K562 (cell line): ENCODE data around the gene SUPT5H. TPM values are rescaled to one million over a fixed set of nuclear protein-coding genes. Genes with fewer than 3 reads are reported as not detected.

Experiments
- ATAC-seq: fragments of 200-7000 bp; cut with Tn5 transposase; 3 replicates; pipeline ENCODE4 v1.9.1; 2020; ENCODE audit warnings: moderate library complexity
- BruUV-seq: library from RNA; stranded (reverse); fragments of 400-500 nt; replicated peaks from 2 replicates; lab custom pipeline; 2021; lab: Mats Ljungman, UMichigan
- CTCF ChIA-PET: fragments of 300-600 bp; formaldehyde crosslinking; extraction: SDS; loops from one replicate; lab custom pipeline; 2021; ENCODE audit warnings: low intra/inter-chr PET ratio; lab: Yijun Ruan, JAX
- POLR2A ChIA-PET: fragments of 300-600, 350-650 bp; sonication (Branson Sonifier 250); formaldehyde crosslinking; extraction: SDS; loops from one replicate; lab custom pipeline; 2021; ENCODE audit warnings: antibody characterized with exemption, inconsistent platforms; lab: Yijun Ruan, JAX
- DNase-seq, 4 experiments: peaks; one replicate each; pipeline versions ENCODE4 v3.0.0 to v3.0.0-alpha.2; 2011 to 2018; ENCODE audit warnings: low spot score in 3 of 4, mixed read lengths in 3 of 4; ENCODE audit errors: extremely low read depth in 1 of 4
- FAIRE-seq: peaks from 2 replicates; lab custom pipeline; 2011; peaks lifted over from hg19 to GRCh38; lab: Jason Lieb, UNC
- H2AFZ ChIP-seq: 2 replicates; pipeline ENCODE4 v1.6.0; 2011; ENCODE audit warnings: low read depth, low read length, control low read depth, inconsistent platforms
- H3K27ac ChIP-seq: fragments of 200-600 bp; 3 replicates; pipeline ENCODE4 v1.8.0; 2011; ENCODE audit warnings: low read depth, mild to moderate bottlenecking, control low read depth, inconsistent platforms, low read length, moderate library complexity, mixed read lengths; ENCODE audit errors: extremely low read depth
- H3K27me3 ChIP-seq, 2 experiments: fragments of 300-600 bp in 1 of 2; 2 replicates in 1 of 2; 3 replicates in 1 of 2; pipeline versions ENCODE4 v1.6.0 to v1.8.0; 2011; ENCODE audit warnings: inconsistent platforms in 2 of 2, low read length in 2 of 2, mild to moderate bottlenecking in 1 of 2, mixed read lengths in 1 of 2, moderate library complexity in 1 of 2; ENCODE audit not compliant: control insufficient read depth in 2 of 2, insufficient read depth in 2 of 2
- H3K36me3 ChIP-seq: fragments of 300-600 bp; 3 replicates; pipeline ENCODE4 v1.8.0; 2011; ENCODE audit warnings: mild to moderate bottlenecking, low read length, inconsistent platforms; ENCODE audit not compliant: control insufficient read depth, insufficient read depth
- H3K4me1 ChIP-seq, 2 experiments: fragments of 200-600 bp in 1 of 2; replicated peaks in 1 of 2; 2 replicates in 1 of 2; 3 replicates in 1 of 2; pipeline versions ENCODE4 v1.5.1 to v1.8.0; 2011; ENCODE audit warnings: inconsistent platforms in 2 of 2, low read length in 2 of 2, mild to moderate bottlenecking in 1 of 2, mixed read lengths in 1 of 2, moderate library complexity in 1 of 2; ENCODE audit not compliant: control insufficient read depth in 2 of 2, insufficient read depth in 2 of 2
- H3K4me2 ChIP-seq: 2 replicates; pipeline ENCODE4 v1.6.1; 2011; ENCODE audit warnings: low read length, control low read depth, inconsistent platforms, mixed read lengths; ENCODE audit not compliant: insufficient read depth
- H3K4me3 ChIP-seq: fragments of 200-600 bp; sonication (generic), shearing (Covaris generic); 2 replicates; pipeline ENCODE4 v1.5.1; 2016; ENCODE audit warnings: control low read depth, inconsistent platforms
- H3K79me2 ChIP-seq: fragments of 200-600 bp; 3 replicates; pipeline ENCODE4 v1.8.0; 2011; ENCODE audit warnings: low read length, inconsistent platforms; ENCODE audit not compliant: control insufficient read depth, insufficient read depth
- H3K9ac ChIP-seq, 2 experiments: 2 replicates each; pipeline versions ENCODE4 v1.6.0 to v1.6.1; 2011; ENCODE audit warnings: low read depth in 2 of 2, low read length in 2 of 2, control low read depth in 1 of 2, inconsistent platforms in 1 of 2, mild to moderate bottlenecking in 1 of 2, mixed read lengths in 1 of 2; ENCODE audit not compliant: insufficient read depth in 1 of 2
- H3K9me1 ChIP-seq: one replicate; pipeline ENCODE4 v1.6.0; 2011; ENCODE audit warnings: inconsistent platforms, mild to moderate bottlenecking, low read length, moderate library complexity; ENCODE audit not compliant: control insufficient read depth, insufficient read depth
- H3K9me3 ChIP-seq: replicated peaks from 2 replicates; pipeline ENCODE4 v1.5.1; 2011; ENCODE audit warnings: low read depth, low read length, inconsistent platforms; ENCODE audit not compliant: control insufficient read depth, insufficient read depth
- H4K20me1 ChIP-seq: replicated peaks from 2 replicates; pipeline ENCODE4 v1.6.1; 2011; ENCODE audit warnings: low read length, inconsistent platforms, mixed read lengths; ENCODE audit not compliant: control insufficient read depth, insufficient read depth
- ARID2 ChIP-seq: fragments of 450-650 bp; IDR thresholded peaks from 2 replicates; pipeline ENCODE4 v1.6.1; 2017; ENCODE audit warnings: antibody characterized with exemption, mild to moderate bottlenecking
- E2F1 ChIP-seq: sonication (generic); formaldehyde crosslinking; IDR thresholded peaks from 2 replicates; pipeline ENCODE4 v1.8.1; 2023; ENCODE audit warnings: mild to moderate bottlenecking, missing genetic modification reagents, moderate library complexity
- NFXL1 ChIP-seq: fragments of 450-650 bp; formaldehyde crosslinking; IDR thresholded peaks from 2 replicates; pipeline ENCODE4 v1.4.0; 2021; ENCODE audit warnings: mild to moderate bottlenecking
- NR2C2 ChIP-seq, 2 experiments: fragments of 200-800 bp in 1 of 2; sonication (Bioruptor generic) in 1 of 2; sonication (generic) in 1 of 2; formaldehyde crosslinking in 1 of 2; IDR thresholded peaks; 2 replicates each; pipeline versions ENCODE4 v1.6.1 to v1.8.0; 2016 to 2022; ENCODE audit warnings: mild to moderate bottlenecking in 1 of 2, missing compliant biosample characterization in 1 of 2, missing genetic modification characterization in 1 of 2, missing genetic modification reagents in 1 of 2
- USF2 ChIP-seq: sonication (generic); formaldehyde crosslinking; IDR thresholded peaks from 2 replicates; pipeline ENCODE4 v1.5.0; 2020; ENCODE audit warnings: missing genetic modification reagents
- WHSC1 ChIP-seq: IDR thresholded peaks from one replicate; pipeline ENCODE4 v1.6.1; 2012; ENCODE audit warnings: low read length, control low read depth, inconsistent platforms
- ZC3H8 ChIP-seq: fragments of 450-650 bp; IDR thresholded peaks from 2 replicates; pipeline ENCODE4 v1.6.1; 2017
- ZFP30 ChIP-seq: fragments of 250-450 bp; sonication (Bioruptor Pico); IDR thresholded peaks from 2 replicates; pipeline ENCODE4 v1.8.0; 2022; ENCODE audit warnings: moderate library complexity, mild to moderate bottlenecking, inconsistent platforms, borderline replicate concordance
- ZNF583 ChIP-seq: fragments of 250-450 bp; sonication (Bioruptor Pico); IDR thresholded peaks from 2 replicates; pipeline ENCODE4 v1.4.0; 2020
- WGBS: fragments of 100-300 bp; shearing (Covaris generic); methylation state at CpG from one replicate; pipeline ENCODE4 v1.1.6; 2016; ENCODE audit warnings: low coverage, mixed read lengths; ENCODE audit not compliant: insufficient coverage; ENCODE audit errors: missing lambda C conversion rate; 5-methylcytosine and 5-hydroxymethylcytosine counted together
- in situ Hi-C: fragments of 300-500 bp; cut with MboI; formaldehyde crosslinking; loops from 4 replicates; pipeline ENCODE4 v1.15.0; 2018; ENCODE audit warnings: inconsistent platforms, mixed read lengths
- intact Hi-C: fragments of 100-400 bp; cut with micrococcal nuclease; formaldehyde crosslinking; loops from 2 replicates; pipeline ENCODE4 v1.14.2; 2022
- polyA plus RNA-seq, 8 experiments: library from polyadenylated mRNA; depleted of rRNA in 4 of 8; stranded (reverse) in 5 of 8; unstranded in 3 of 8; fragments of >200 nt; fragmentation: Nextera tagmentation in 2 of 8; fragmentation: Illumina TruSeq in 1 of 8; extraction: Ambion mirVana in 2 of 8; extraction: Trizol in 1 of 8; gene quantifications; 2 replicates each; pipeline versions ENCODE4 v1.2.1 to v1.2.3, GENCODE V29; 2011 to 2014; ENCODE audit warnings: inconsistent platforms in 1 of 8, missing spikeins in 1 of 8
- total RNA-seq, 7 experiments: library from RNA; depleted of rRNA in 6 of 7; stranded (reverse); fragments of >200 nt in 6 of 7; fragmentation: Illumina TruSeq in 2 of 7; extraction: Trizol in 2 of 7; gene quantifications; 2 replicates each; pipeline versions ENCODE4 v1.2.1 to v1.2.3, GENCODE V29; 2011 to 2021; ENCODE audit warnings: low replicate concordance in 1 of 7
- TF ChIP-seq, protein P1 (sequence below), 2 experiments: IDR thresholded peaks; 2 replicates each; pipeline ENCODE4 v1.6.1; 2012; ENCODE audit warnings: improper control_type of control experiment in 2 of 2, low read depth in 2 of 2, low read length in 2 of 2, borderline replicate concordance in 1 of 2
- TF ChIP-seq, protein P2 (sequence below): fragments of 450-650 bp; IDR thresholded peaks from 2 replicates; pipeline ENCODE4 v1.6.1; 2018; ENCODE audit not compliant: partially characterized antibody

The SUPT5H gene
- total and polyA plus RNA-seq, 9 of the 15 experiments (the other 6 are each of a cell fraction or from before 2014, with no cell fraction given): 13.3 to 85.9 (median 35.9) TPM

DNA sequence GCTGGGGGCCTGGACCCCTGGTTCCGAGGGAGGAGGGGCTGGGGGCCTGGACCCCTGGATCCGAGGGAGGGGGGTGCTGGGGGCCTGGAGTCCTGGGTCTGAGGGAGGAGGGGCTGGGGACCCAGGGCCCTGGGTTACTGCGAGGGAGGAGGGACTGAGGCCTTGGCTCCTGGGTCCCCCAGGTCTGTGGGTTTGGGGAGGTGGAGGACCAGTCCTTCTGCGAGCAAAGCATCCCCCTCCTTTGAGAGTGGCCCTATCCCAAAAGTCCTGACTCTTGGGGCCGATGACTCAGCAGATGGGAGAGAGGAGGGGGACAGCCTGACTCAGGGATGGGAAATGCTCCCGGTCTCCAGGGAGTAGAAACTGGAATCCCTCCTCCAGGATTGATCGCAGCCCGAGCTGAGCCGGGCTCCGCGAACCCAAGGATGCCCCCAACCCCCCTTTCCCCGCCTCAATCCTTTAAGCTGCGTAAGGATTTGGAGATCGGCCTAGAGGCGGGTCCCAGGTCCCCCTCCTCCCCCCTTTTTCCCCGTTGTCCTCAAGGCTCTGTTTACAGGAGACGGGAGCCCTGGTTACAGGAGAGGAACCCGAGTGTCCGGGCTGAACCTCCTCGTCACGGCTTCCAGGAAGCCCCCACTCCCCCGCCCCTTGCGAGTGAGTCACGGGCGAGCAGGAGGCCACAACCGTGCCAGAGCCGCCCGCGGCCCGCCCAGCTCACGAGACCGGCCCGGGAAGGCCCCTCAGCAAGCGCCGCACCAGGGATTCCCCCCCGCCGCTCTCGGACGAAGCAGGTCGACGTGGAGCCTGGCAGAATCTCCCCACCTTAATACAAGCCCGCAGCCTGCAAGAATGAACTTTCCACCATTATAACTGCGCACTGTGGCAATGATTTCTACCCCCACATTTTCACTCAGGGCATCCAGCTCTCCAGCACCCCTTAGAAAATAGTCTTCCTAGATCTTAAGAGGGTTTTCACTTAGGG lies 41.8 kb upstream of the SUPT5H start:
- no peaks in the 10 kb centered on the region for H3K27me3 ChIP-seq
- no peaks in the 10 kb centered on the region for H3K9me3 ChIP-seq
- H3K36me3 ChIP-seq: peaks cover 11% of the 10 kb centered on the region; the same call in 1 of the 3 replicates
- FAIRE-seq (peak; percentile 72), ATAC-seq (peak; percentile 51), DNase-seq (peak; percentile 59 to 91 (median 70))
- H4K20me1 ChIP-seq: peaks cover 4% of the 10 kb centered on the region; the same call in 1 of the 2 replicates
- TSS peak; percentile 69 for BruUV-seq
- 3% methylated on average over 26 of the region's 43 CpGs for WGBS
- H3K4me1 ChIP-seq: peaks cover 61 to 77% of the 10 kb centered on the region in 2 experiments
- H2AFZ ChIP-seq: peak overlapping the region; percentile 79
- intact Hi-C loops (no loop called here), in situ Hi-C loops (no loop called here)
- H3K9ac ChIP-seq: peak overlapping the region; percentile 90 to 96
- H3K4me3 ChIP-seq: peak overlapping the region; percentile 41
- H3K4me2 ChIP-seq: peak overlapping the region; percentile 80
- H3K27ac ChIP-seq: peak overlapping the region; percentile 98
- ChIA-PET POLR2A (interaction anchor here (0.6 to 1.4 kb wide), 7 partner anchors 13 to 230 kb away, joined by 3 to 11 read pairs (median 3); partner anchors contain the start of genes MED29, PAF1 and RPS16), CTCF (interaction anchor here (2.5 kb wide), 1 partner anchor 9 kb away, joined by 10 read pairs; the partner anchor contains the start of gene PLEKHG2)
- peaks cover 26% of the 10 kb centered on the region for H3K79me2 ChIP-seq
- H3K9me1 ChIP-seq: peaks cover 3% of the 10 kb centered on the region
- TF ChIP-seq ARID2 (0 out of 2 replicates have a peak, but pooled peaks have one; percentile 24), E2F1 (CRISPR knock-in tag) (peak; percentile 54; the same call in 1 of the 2 replicates), NR2C2 (CRISPR knock-in tag; IDR thresholded peaks at IDR 0.05) (no peak), NR2C2 (tag; IDR thresholded peaks at IDR 0.05) (no peak), ZC3H8 (no peak), ZFP30 (no peak), WHSC1 (no peak), USF2 (CRISPR knock-in tag) (no peak), NFXL1 (no peak), ZNF583 (CRISPR knock-in tag) (no peak)
- TF ChIP-seq, protein P1, sequence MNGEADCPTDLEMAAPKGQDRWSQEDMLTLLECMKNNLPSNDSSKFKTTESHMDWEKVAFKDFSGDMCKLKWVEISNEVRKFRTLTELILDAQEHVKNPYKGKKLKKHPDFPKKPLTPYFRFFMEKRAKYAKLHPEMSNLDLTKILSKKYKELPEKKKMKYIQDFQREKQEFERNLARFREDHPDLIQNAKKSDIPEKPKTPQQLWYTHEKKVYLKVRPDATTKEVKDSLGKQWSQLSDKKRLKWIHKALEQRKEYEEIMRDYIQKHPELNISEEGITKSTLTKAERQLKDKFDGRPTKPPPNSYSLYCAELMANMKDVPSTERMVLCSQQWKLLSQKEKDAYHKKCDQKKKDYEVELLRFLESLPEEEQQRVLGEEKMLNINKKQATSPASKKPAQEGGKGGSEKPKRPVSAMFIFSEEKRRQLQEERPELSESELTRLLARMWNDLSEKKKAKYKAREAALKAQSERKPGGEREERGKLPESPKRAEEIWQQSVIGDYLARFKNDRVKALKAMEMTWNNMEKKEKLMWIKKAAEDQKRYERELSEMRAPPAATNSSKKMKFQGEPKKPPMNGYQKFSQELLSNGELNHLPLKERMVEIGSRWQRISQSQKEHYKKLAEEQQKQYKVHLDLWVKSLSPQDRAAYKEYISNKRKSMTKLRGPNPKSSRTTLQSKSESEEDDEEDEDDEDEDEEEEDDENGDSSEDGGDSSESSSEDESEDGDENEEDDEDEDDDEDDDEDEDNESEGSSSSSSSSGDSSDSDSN (IDR thresholded peaks at IDR 0.05; ENCODE audit: borderline replicate concordance in 1 of 2, low read depth in 2 of 2, low read length in 2 of 2): peak in 1 of 2 experiments; percentile 80; a peak in 2 of 4 replicates
- TF ChIP-seq, protein P2, sequence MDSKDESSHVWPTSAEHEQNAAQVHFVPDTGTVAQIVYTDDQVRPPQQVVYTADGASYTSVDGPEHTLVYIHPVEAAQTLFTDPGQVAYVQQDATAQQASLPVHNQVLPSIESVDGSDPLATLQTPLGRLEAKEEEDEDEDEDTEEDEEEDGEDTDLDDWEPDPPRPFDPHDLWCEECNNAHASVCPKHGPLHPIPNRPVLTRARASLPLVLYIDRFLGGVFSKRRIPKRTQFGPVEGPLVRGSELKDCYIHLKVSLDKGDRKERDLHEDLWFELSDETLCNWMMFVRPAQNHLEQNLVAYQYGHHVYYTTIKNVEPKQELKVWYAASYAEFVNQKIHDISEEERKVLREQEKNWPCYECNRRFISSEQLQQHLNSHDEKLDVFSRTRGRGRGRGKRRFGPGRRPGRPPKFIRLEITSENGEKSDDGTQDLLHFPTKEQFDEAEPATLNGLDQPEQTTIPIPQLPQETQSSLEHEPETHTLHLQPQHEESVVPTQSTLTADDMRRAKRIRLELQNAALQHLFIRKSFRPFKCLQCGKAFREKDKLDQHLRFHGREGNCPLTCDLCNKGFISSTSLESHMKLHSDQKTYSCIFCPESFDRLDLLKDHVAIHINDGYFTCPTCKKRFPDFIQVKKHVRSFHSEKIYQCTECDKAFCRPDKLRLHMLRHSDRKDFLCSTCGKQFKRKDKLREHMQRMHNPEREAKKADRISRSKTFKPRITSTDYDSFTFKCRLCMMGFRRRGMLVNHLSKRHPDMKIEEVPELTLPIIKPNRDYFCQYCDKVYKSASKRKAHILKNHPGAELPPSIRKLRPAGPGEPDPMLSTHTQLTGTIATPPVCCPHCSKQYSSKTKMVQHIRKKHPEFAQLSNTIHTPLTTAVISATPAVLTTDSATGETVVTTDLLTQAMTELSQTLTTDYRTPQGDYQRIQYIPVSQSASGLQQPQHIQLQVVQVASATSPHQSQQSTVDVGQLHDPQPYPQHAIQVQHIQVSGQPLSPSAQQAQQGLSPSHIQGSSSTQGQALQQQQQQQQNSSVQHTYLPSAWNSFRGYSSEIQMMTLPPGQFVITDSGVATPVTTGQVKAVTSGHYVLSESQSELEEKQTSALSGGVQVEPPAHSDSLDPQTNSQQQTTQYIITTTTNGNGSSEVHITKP: peak; percentile 98
